Stomach (tissue), 9 donors: ENCODE data around the gene PUM2. TPM values are rescaled to one million over a fixed set of nuclear protein-coding genes. Genes with fewer than 3 reads are reported as not detected.

ENCODE experiments used
- DNase-seq, 2 donors: peaks; one replicate each; pipeline versions ENCODE4 v3.0.0 to v3.0.0-alpha.2; 2013 to 2019
- H3K27ac ChIP-seq, 5 donors: fragments of 200-600 bp in 4 of 5; sonication (generic) in 4 of 5; one replicate each; pipeline ENCODE4 v1.5.1; 2013 to 2019; ENCODE audit warnings: mild to moderate bottlenecking in 1 of 5, moderate library complexity in 1 of 5
- H3K27me3 ChIP-seq, 3 donors: fragments of 200-600 bp; sonication (generic); one replicate each; pipeline ENCODE4 v1.5.1; 2017 to 2019; ENCODE audit warnings: mixed run types in 1 of 3
- H3K36me3 ChIP-seq, 4 donors: fragments of 200-600 bp; sonication (generic); 1 replicate in 3 of 4; 2 replicates in 1 of 4; pipeline ENCODE4 v1.5.1; 2016 to 2019
- H3K4me1 ChIP-seq, 4 donors: fragments of 200-600 bp; sonication (generic); one replicate each; pipeline ENCODE4 v1.5.1; 2016 to 2019
- H3K4me3 ChIP-seq, 4 donors: fragments of 200-600 bp; sonication (generic) in 3 of 4; one replicate each; pipeline ENCODE4 v1.5.1; 2016 to 2019; ENCODE audit warnings: mild to moderate bottlenecking in 1 of 4
- H3K9me3 ChIP-seq, 4 donors: fragments of 200-600 bp; sonication (generic); one replicate each; pipeline ENCODE4 v1.5.1; 2016 to 2019
- CTCF ChIP-seq, 7 experiments: fragments of 450-650 bp in 4 of 7; fragments of 200-600 bp in 3 of 7; sonication (generic) in 3 of 7; IDR thresholded peaks; one replicate each; pipeline ENCODE4 v1.5.1; 2016 to 2019; ENCODE audit warnings: antibody characterized with exemption in 7 of 7, control low read depth in 2 of 7, mild to moderate bottlenecking in 1 of 7
- EP300 ChIP-seq: sonication (generic); formaldehyde crosslinking; IDR thresholded peaks from one replicate; pipeline ENCODE4 v1.6.1; 2017; ENCODE audit warnings: antibody characterized with exemption
- POLR2A ChIP-seq, 4 donors: fragments of 450-650 bp; IDR thresholded peaks; one replicate each; pipeline ENCODE4 v1.6.1; 2016; ENCODE audit warnings: antibody characterized with exemption in 4 of 4, control low read depth in 2 of 4, mild to moderate bottlenecking in 1 of 4, moderate library complexity in 1 of 4
- POLR2AphosphoS5 ChIP-seq, 3 donors: sonication (generic); formaldehyde crosslinking; IDR thresholded peaks; one replicate each; pipeline ENCODE4 v1.6.1; 2016; ENCODE audit warnings: antibody characterized with exemption in 3 of 3
- WGBS, 5 donors: extraction: QIAGEN DNeasy Blood & Tissue Kit in 3 of 5; methylation state at CpG; one replicate each; pipeline versions ENCODE4 v1.1.5 to v1.1.7; 2013 to 2018; 5-methylcytosine and 5-hydroxymethylcytosine counted together
- intact Hi-C: fragments of 100-400 bp; cut with DNase I; formaldehyde crosslinking; loops from one replicate; pipeline ENCODE4 v1.15.1; 2023; ENCODE audit warnings: low total_unique reads
- polyA plus RNA-seq, 3 donors: library from polyadenylated mRNA; stranded (reverse); fragments of 200-250 nt; gene quantifications; one replicate each; pipeline ENCODE4 v1.2.3, GENCODE V29; 2013
- total RNA-seq, 5 donors: library from RNA; depleted of rRNA; stranded (reverse); fragments of >200 nt; gene quantifications; one replicate each; pipeline versions ENCODE4 v1.1.0 to v1.2.3, GENCODE V29; 2014 to 2016
- donor health status: healthy with polysubstance abuse.
- donor health status: Bipolar disorder and iron deficiency.
- donor health status: healthy.

Gene PUM2
- total and polyA plus RNA-seq, 8 donors, result 20.9 to 128 (median 39.7) TPM

DNA sequence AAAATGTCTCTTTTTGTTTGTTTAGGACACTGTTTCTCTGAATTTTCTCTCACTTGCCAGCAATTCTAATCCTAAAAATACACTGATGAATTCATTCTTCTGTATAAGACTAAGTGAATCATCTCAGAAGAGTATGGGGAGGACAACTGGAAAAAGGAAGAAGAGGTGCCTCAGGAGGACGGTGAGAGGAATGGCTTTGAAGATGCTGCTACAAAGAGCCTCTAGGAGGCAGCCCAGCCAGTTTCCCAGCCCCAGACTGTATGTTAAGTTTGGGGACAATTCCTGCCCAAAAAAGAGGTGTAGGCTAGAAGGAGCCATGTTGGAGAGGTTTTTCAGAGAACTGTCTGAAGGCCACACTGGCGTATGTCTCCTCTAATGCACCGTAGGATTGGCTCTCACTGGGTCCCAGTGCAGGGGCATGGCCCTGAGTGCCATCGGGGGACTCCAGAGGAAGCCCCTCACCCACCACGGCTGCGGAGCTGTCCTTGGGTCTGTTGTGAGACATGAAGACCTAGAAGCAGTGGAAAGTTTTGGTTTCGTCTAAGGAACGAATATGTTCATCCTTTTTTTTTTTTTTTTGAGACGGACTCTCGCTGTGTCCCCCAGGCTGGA is 122.6 kb downstream of the PUM2 start:
- WGBS, 5 donors, result 85 to 95% (median 93%) methylated on average over 10 of the region's 10 CpGs
- Histone ChIP-seq H3K4me1 (peaks cover 16 to 33% (median 29%) of the 10 kb centered on the region in 4 donors), H3K27ac (no peak overlapping the region), H3K9me3 (no peaks in the 10 kb centered on the region), H3K4me3 (no peak overlapping the region), H3K36me3 (no peaks in the 10 kb centered on the region), H3K27me3 (peaks cover 0 to 40% (median 0%) of the 10 kb centered on the region in 3 donors)
- intact Hi-C loops, result loop anchor here (10.0 kb wide), 1 partner anchor 93 kb away; no protein-coding TSS in a partner anchor
- TF ChIP-seq CTCF (IDR thresholded peaks at IDR 0.05) (no peak), POLR2A (IDR thresholded peaks at IDR 0.05) (no peak), POLR2AphosphoS5 (IDR thresholded peaks at IDR 0.05) (no peak), EP300 (no peak)
- DNase-seq, result no peak

GRCh38 chr2:20226152-20226545 is 124.5 kb downstream of the PUM2 start:
- intact Hi-C loops, result loop anchor here (10.0 kb wide), 1 partner anchor 91 kb away; no protein-coding TSS in a partner anchor
- peak overlapping the region in 3 of 5 donors; percentile 88 to 92 (median 91) for H3K27ac ChIP-seq
- H3K9me3 ChIP-seq, result no peaks in the 10 kb centered on the region
- 89 to 92% (median 90%) methylated on average over 8 to 14 of the region's 14 CpGs for WGBS, 5 donors
- DNase-seq, result no peak
- H3K4me3 ChIP-seq, result peak overlapping the region in 1 of 4 donors; percentile 73
- peaks cover 26 to 50% (median 44%) of the 10 kb centered on the region in 4 donors for H3K4me1 ChIP-seq
- TF ChIP-seq POLR2AphosphoS5 (IDR thresholded peaks at IDR 0.05), result no peak
- TF ChIP-seq EP300, result no peak
- no peak for TF ChIP-seq CTCF (IDR thresholded peaks at IDR 0.05)
- no peak for TF ChIP-seq POLR2A (IDR thresholded peaks at IDR 0.05)
- peaks cover 0 to 48% (median 0%) of the 10 kb centered on the region in 3 donors for H3K27me3 ChIP-seq
- H3K36me3 ChIP-seq, result no peaks in the 10 kb centered on the region

DNA sequence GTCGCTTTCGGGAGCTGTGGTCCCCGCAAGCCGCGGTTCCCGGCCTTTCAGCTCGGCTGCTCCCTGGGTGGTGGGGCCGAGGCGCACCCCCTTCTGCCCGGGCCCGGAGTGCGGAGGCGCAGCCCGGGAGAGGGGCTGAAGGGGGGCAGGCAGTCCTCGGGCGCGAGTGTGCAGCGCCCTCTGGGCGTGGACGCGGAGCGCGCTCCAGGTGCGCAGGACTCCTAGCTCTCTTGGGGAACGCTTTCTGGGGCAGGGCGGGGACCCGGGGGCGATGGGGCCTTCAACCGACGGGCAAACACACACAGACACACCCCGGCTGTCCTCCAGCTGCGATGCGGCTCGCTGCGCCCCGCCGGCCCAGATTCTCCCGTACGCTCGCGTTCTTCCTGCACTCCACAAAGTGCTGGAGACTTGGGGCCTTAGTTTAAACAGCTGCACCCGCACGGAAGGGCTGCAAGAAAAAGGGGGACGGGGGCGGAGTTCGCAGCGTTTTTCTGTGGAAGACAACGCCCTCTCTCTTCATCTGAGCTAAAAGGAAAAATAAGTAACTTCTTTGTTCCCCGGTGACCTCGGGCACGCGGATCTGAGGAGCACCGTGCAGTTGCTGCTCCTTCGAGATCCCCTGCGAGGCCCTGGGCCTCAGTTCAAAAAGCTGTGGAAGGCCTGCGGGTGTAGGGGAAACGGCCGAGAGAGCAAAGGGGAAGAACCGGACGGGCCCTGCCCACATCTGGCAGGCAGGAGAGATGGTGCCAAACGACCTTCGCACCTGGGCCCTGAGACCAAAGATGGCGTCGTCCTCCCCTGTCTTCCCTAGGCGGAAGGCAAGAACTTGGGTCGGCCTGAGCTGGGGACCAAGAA is 125.1 kb downstream of the PUM2 start:
- Histone ChIP-seq H3K9me3 (no peaks in the 10 kb centered on the region), H3K4me3 (peak overlapping the region; percentile 65 to 82 (median 70)), H3K4me1 (peaks cover 26 to 54% (median 45%) of the 10 kb centered on the region in 4 donors), H3K36me3 (no peaks in the 10 kb centered on the region), H3K27ac (peak overlapping the region; percentile 88 to 95 (median 91)), H3K27me3 (peaks cover 0 to 48% (median 0%) of the 10 kb centered on the region in 3 donors)
- TF ChIP-seq POLR2A (IDR thresholded peaks at IDR 0.05) (no peak), CTCF (IDR thresholded peaks at IDR 0.05) (peak in 4 of 7 experiments; percentile 36 to 69 (median 60)), POLR2AphosphoS5 (IDR thresholded peaks at IDR 0.05) (peak in 1 of 3 donors; percentile 26)
- intact Hi-C loops, result loop anchor here (10.0 kb wide), 1 partner anchor 91 kb away; no protein-coding TSS in a partner anchor
- 5 to 17% (median 6%) methylated on average over 24 to 66 of the region's 66 CpGs for WGBS, 5 donors
- DNase-seq, result peak; percentile 80 to 94

- intact Hi-C loops, result loop anchor here (10.0 kb wide), 1 partner anchor 90 kb away; no protein-coding TSS in a partner anchor
- peaks cover 0 to 48% (median 0%) of the 10 kb centered on the region in 3 donors for H3K27me3 ChIP-seq
- TF ChIP-seq POLR2AphosphoS5 (IDR thresholded peaks at IDR 0.05) (peak in 1 of 3 donors; percentile 14), EP300 (no peak)
- no peaks in the 10 kb centered on the region for H3K9me3 ChIP-seq
- no peaks in the 10 kb centered on the region for H3K36me3 ChIP-seq
- DNase-seq, result peak; percentile 79 to 83
- H3K27ac ChIP-seq, result peak within 1 kb of the TSS; percentile 88 to 95 (median 91)
- peak within 1 kb of the TSS; percentile 65 to 82 (median 70) for H3K4me3 ChIP-seq
- peaks cover 26 to 54% (median 45%) of the 10 kb centered on the region in 4 donors for H3K4me1 ChIP-seq
- WGBS, 5 donors, result 0 to 1% (median 0%) methylated on average over 34 to 65 of the region's 65 CpGs; no CpG with 5 or more reads in 1 of the 5 donors
Observed at GRCh38 chr2:20224716-20225293, 125.8 kb downstream of the PUM2 start, which contains the start of gene SDC1. Gene SDC1 (minus strand): TSS chr2:20225130. CDS start chr2:20224867, 263 bp downstream.
